HEK293 (cell line): ENCODE data around the gene BBC3.

ENCODE experiments used
- CTCF ChIA-PET: fragments of 350-600 bp; formaldehyde crosslinking; extraction: SDS; loops from one replicate; lab custom pipeline; 2021; ENCODE audit warnings: antibody characterized with exemption; lab: Yijun Ruan, JAX
- POLR2A ChIA-PET: fragments of 300-600 bp; formaldehyde crosslinking; extraction: SDS; loops from one replicate; lab custom pipeline; 2020; ENCODE audit warnings: antibody characterized with exemption, inconsistent platforms; lab: Yijun Ruan, JAX
- H3K27ac ChIP-seq: fragments of 200-500 bp; sonication (Bioruptor generic); 2 replicates; pipeline ENCODE4 v1.5.1; 2014; ENCODE audit warnings: low read depth, low read length, control low read depth, inconsistent platforms; ENCODE audit errors: extremely low read depth
- H3K36me3 ChIP-seq, 2 experiments: fragments of 200-500 bp in 1 of 2; sonication (Bioruptor generic) in 1 of 2; 1 replicate in 1 of 2; 2 replicates in 1 of 2; pipeline ENCODE4 v1.5.1; 2014 to 2017; ENCODE audit warnings: inconsistent platforms in 2 of 2, low read length in 2 of 2; ENCODE audit not compliant: control insufficient read depth in 2 of 2, insufficient read depth in 1 of 2
- H3K4me1 ChIP-seq: fragments of 200-500 bp; sonication (Bioruptor generic); 2 replicates; pipeline ENCODE4 v1.5.1; 2014; ENCODE audit warnings: mild to moderate bottlenecking, low read length, inconsistent platforms; ENCODE audit not compliant: control insufficient read depth, insufficient read depth
- H3K4me3 ChIP-seq: 2 replicates; pipeline ENCODE4 v1.5.1; 2011; ENCODE audit warnings: low read depth, mild to moderate bottlenecking, control low read depth, low read length, moderate library complexity
- H3K9me3 ChIP-seq: fragments of 200-500 bp; sonication (Bioruptor generic); 2 replicates; pipeline ENCODE4 v1.5.1; 2014; ENCODE audit warnings: low read depth, low read length, inconsistent platforms; ENCODE audit not compliant: control insufficient read depth, insufficient read depth
- TF ChIP-seq, protein P1 (sequence below): fragments of 450-650 bp; formaldehyde crosslinking; conservative IDR thresholded peaks from 2 replicates; pipeline ENCODE4 v1.5.1; 2016; ENCODE audit warnings: low read depth, missing biosample characterization, missing genetic modification characterization
- TF ChIP-seq, protein P2 (sequence below): fragments of 450-650 bp; formaldehyde crosslinking; IDR thresholded peaks from 2 replicates; pipeline ENCODE4 v1.5.1; 2016; ENCODE audit warnings: missing biosample characterization, missing genetic modification characterization

Gene BBC3

DNA sequence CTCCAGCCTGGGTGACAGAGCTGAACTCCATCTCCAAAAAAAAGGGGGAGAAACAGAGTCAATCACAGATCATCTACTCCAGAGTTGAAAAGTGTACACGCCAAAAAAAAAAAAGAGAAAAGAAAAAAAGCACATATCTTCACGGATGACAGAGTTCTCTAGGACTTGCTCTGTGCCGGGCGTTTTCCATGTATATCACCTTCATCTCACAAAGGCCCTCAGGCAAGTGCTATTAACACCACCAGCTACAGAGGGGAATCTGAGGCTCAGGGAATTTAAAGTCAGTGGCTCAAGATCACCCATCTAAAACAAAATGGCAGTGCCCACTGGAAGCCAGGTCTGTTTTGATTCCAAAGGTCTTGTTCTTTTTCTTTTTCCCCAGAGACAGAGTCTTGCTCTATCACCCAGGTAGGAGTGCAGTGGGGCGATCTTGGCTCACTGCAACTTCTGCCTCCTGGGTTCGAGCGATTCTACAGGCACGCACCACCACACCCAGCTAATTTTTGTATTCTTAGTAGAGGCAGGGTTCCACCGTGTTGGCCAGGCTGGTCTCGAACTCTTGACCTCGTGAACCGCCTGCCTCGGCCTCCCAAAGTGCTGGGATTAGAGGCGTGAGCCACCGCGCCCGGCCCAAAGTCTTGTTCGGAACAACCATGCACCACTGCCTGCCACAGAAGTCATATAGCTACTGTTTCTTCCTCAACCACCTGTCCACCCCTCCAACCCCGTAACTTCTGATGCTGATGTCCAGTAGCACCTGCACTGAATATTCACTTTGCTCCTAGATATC, 58.1 kb downstream of the BBC3 start:
- TF ChIP-seq, protein P1, sequence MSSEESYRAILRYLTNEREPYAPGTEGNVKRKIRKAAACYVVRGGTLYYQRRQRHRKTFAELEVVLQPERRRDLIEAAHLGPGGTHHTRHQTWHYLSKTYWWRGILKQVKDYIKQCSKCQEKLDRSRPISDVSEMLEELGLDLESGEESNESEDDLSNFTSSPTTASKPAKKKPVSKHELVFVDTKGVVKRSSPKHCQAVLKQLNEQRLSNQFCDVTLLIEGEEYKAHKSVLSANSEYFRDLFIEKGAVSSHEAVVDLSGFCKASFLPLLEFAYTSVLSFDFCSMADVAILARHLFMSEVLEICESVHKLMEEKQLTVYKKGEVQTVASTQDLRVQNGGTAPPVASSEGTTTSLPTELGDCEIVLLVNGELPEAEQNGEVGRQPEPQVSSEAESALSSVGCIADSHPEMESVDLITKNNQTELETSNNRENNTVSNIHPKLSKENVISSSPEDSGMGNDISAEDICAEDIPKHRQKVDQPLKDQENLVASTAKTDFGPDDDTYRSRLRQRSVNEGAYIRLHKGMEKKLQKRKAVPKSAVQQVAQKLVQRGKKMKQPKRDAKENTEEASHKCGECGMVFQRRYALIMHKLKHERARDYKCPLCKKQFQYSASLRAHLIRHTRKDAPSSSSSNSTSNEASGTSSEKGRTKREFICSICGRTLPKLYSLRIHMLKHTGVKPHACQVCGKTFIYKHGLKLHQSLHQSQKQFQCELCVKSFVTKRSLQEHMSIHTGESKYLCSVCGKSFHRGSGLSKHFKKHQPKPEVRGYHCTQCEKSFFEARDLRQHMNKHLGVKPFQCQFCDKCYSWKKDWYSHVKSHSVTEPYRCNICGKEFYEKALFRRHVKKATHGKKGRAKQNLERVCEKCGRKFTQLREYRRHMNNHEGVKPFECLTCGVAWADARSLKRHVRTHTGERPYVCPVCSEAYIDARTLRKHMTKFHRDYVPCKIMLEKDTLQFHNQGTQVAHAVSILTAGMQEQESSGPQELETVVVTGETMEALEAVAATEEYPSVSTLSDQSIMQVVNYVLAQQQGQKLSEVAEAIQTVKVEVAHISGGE (tag by site-specific recombination), result no peak
- TF ChIP-seq, protein P2, sequence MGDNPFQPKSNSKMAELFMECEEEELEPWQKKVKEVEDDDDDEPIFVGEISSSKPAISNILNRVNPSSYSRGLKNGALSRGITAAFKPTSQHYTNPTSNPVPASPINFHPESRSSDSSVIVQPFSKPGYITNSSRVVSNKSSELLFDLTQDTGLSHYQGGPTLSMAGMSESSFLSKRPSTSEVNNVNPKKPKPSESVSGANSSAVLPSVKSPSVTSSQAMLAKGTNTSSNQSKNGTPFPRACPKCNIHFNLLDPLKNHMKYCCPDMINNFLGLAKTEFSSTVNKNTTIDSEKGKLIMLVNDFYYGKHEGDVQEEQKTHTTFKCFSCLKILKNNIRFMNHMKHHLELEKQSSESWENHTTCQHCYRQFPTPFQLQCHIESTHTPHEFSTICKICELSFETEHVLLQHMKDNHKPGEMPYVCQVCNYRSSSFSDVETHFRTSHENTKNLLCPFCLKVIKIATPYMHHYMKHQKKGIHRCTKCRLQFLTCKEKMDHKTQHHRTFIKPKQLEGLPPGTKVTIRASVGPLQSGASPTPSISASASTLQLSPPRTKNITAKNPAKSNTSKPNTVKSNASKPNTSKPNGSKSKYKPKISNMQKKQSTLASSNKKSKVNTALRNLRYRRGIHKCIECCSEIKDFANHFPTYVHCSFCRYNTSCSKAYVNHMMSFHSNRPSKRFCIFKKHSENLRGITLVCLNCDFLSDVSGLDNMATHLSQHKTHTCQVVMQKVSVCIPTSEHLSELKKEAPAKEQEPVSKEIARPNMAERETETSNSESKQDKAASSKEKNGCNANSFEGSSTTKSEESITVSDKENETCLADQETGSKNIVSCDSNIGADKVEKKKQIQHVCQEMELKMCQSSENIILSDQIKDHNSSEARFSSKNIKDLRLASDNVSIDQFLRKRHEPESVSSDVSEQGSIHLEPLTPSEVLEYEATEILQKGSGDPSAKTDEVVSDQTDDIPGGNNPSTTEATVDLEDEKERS, result no peak
- Histone ChIP-seq H3K36me3 (peaks cover 81 to 90% of the 10 kb centered on the region in 2 experiments), H3K9me3 (no peaks in the 10 kb centered on the region), H3K4me3 (no peak overlapping the region), H3K27ac (no peak overlapping the region), H3K4me1 (no peaks in the 10 kb centered on the region)
- CTCF ChIA-PET, result interaction anchor here (0.6 to 1.0 kb wide), 3 partner anchors 8 to 23 kb away, joined by 3 to 4 read pairs (median 3); no protein-coding TSS in a partner anchor
- POLR2A ChIA-PET, result interaction anchor here (0.7 to 1.4 kb wide), 3 partner anchors 14 to 53 kb away, joined by 3 to 4 read pairs (median 3); no protein-coding TSS in a partner anchor
